Ishikawa (cell line): ENCODE measurements around the gene TCEAL4.

Source experiments
- CEBPB ChIP-seq: IDR thresholded peaks from 2 replicates; pipeline ENCODE4 v1.6.1; 2012
- CREB1 ChIP-seq: IDR thresholded peaks from 2 replicates; pipeline ENCODE4 v1.6.1; 2012; ENCODE audit warnings: low read depth
- EGR1 ChIP-seq: IDR thresholded peaks from 2 replicates; pipeline ENCODE4 v1.6.1; 2012
- EP300 ChIP-seq: IDR thresholded peaks from 2 replicates; pipeline ENCODE4 v1.6.1; 2012; ENCODE audit warnings: borderline replicate concordance
- FOXM1 ChIP-seq: IDR thresholded peaks from 2 replicates; pipeline ENCODE4 v1.6.1; 2012; ENCODE audit warnings: low read depth, borderline replicate concordance
- NFIC ChIP-seq: IDR thresholded peaks from 2 replicates; pipeline ENCODE4 v1.6.1; 2012
- RAD21 ChIP-seq: IDR thresholded peaks from 2 replicates; pipeline ENCODE4 v1.6.1; 2012; ENCODE audit warnings: low read depth
- TAF1 ChIP-seq: IDR thresholded peaks from 2 replicates; pipeline ENCODE4 v1.6.1; 2012; ENCODE audit warnings: low read depth, mild to moderate bottlenecking
- TCF12 ChIP-seq: IDR thresholded peaks from 2 replicates; pipeline ENCODE4 v1.6.1; 2012; ENCODE audit warnings: low read depth
- TEAD4 ChIP-seq: IDR thresholded peaks from 2 replicates; pipeline ENCODE4 v1.6.1; 2012
- USF1 ChIP-seq: IDR thresholded peaks from 2 replicates; pipeline ENCODE4 v1.6.1; 2012
- YY1 ChIP-seq: IDR thresholded peaks from 2 replicates; pipeline ENCODE4 v1.6.1; 2012; ENCODE audit warnings: low read depth
- ZBTB7A ChIP-seq: IDR thresholded peaks from 2 replicates; pipeline ENCODE4 v1.6.1; 2012; ENCODE audit warnings: low read depth
- TF ChIP-seq, protein P1 (sequence below): IDR thresholded peaks from 2 replicates; pipeline ENCODE4 v1.6.1; 2012
- TF ChIP-seq, protein P2 (sequence below): IDR thresholded peaks from 2 replicates; pipeline ENCODE4 v1.6.1; 2012; ENCODE audit warnings: low read depth, mild to moderate bottlenecking

The TCEAL4 gene

DNA sequence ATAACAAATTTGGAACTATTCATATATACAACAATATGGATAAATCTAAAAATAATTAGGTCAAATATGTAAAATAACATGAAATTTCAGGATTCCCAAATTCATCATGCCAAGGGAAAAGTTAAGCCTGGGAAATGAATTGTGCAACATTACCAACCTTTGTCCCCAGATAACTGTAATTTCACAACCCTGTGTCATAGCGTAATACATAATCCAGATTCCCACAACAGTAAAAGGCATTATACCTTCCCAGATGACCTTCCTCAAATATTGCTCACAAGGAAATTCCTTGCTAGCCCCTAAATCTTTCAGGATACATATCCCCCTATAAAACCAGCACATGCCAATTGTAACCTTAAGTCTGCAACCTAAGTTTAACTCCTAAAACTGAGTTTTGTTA is 33.1 kb upstream of the TCEAL4 start:
- TF ChIP-seq NFIC: no peak
- no peak for TF ChIP-seq RAD21
- TF ChIP-seq TCF12: no peak
- no peak for TF ChIP-seq TAF1
- TF ChIP-seq, protein P1, sequence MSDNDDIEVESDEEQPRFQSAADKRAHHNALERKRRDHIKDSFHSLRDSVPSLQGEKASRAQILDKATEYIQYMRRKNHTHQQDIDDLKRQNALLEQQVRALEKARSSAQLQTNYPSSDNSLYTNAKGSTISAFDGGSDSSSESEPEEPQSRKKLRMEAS: no peak
- no peak for TF ChIP-seq TEAD4
- no peak for TF ChIP-seq YY1
- no peak for TF ChIP-seq CREB1
- TF ChIP-seq EP300: no peak
- TF ChIP-seq EGR1: no peak
- TF ChIP-seq FOXM1: no peak
- TF ChIP-seq USF1: no peak
- no peak for TF ChIP-seq ZBTB7A
- TF ChIP-seq, protein P2, sequence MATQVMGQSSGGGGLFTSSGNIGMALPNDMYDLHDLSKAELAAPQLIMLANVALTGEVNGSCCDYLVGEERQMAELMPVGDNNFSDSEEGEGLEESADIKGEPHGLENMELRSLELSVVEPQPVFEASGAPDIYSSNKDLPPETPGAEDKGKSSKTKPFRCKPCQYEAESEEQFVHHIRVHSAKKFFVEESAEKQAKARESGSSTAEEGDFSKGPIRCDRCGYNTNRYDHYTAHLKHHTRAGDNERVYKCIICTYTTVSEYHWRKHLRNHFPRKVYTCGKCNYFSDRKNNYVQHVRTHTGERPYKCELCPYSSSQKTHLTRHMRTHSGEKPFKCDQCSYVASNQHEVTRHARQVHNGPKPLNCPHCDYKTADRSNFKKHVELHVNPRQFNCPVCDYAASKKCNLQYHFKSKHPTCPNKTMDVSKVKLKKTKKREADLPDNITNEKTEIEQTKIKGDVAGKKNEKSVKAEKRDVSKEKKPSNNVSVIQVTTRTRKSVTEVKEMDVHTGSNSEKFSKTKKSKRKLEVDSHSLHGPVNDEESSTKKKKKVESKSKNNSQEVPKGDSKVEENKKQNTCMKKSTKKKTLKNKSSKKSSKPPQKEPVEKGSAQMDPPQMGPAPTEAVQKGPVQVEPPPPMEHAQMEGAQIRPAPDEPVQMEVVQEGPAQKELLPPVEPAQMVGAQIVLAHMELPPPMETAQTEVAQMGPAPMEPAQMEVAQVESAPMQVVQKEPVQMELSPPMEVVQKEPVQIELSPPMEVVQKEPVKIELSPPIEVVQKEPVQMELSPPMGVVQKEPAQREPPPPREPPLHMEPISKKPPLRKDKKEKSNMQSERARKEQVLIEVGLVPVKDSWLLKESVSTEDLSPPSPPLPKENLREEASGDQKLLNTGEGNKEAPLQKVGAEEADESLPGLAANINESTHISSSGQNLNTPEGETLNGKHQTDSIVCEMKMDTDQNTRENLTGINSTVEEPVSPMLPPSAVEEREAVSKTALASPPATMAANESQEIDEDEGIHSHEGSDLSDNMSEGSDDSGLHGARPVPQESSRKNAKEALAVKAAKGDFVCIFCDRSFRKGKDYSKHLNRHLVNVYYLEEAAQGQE: no peak
- TF ChIP-seq CEBPB: no peak

- TF ChIP-seq TCF12: no peak
- no peak for TF ChIP-seq RAD21
- TF ChIP-seq CREB1: no peak
- TF ChIP-seq EGR1: no peak
- TF ChIP-seq, protein P2: no peak
- TF ChIP-seq TAF1: no peak
- TF ChIP-seq CEBPB: no peak
- TF ChIP-seq FOXM1: no peak
- TF ChIP-seq NFIC: no peak
- no peak for TF ChIP-seq EP300
- no peak for TF ChIP-seq USF1
- TF ChIP-seq ZBTB7A: no peak
- no peak for TF ChIP-seq YY1
- TF ChIP-seq, protein P1: no peak
These were observed 30.5 kb upstream of the TCEAL4 start for GRCh38 chrX:103554687-103555424.

- TF ChIP-seq FOXM1 (no peak), TCF12 (no peak), YY1 (no peak), USF1 (no peak), CEBPB (no peak), TAF1 (no peak)
- TF ChIP-seq, protein P1: no peak
These were observed 28.2 kb upstream of the TCEAL4 start for GRCh38 chrX:103556963-103557612.

DNA sequence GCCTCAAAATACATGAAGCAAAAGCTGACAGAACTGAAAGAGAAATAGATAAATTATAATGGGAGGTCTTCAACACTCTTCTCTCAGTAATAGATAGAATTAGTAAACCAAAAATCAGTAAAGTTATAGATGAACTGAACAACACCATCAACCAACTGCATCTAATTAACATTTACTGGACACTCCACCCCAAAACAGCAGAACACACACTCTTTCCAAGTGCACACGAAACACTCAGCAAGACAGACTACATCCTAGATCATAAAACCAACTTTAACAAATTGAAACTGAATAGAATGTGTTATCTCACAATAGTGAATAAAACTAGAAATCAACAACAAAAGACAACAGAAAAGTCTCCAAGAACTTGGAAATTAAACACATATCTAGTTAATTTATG is 25.1 kb upstream of the TCEAL4 start:
- TF ChIP-seq EP300: no peak
- TF ChIP-seq RAD21: no peak
- no peak for TF ChIP-seq CEBPB
- TF ChIP-seq FOXM1: no peak
- no peak for TF ChIP-seq ZBTB7A
- TF ChIP-seq, protein P2: no peak
- TF ChIP-seq YY1: no peak
- TF ChIP-seq TAF1: no peak
- no peak for TF ChIP-seq EGR1
- no peak for TF ChIP-seq NFIC
- TF ChIP-seq TEAD4: no peak
- no peak for TF ChIP-seq CREB1
- no peak for TF ChIP-seq USF1
- TF ChIP-seq TCF12: no peak
- TF ChIP-seq, protein P1: no peak
